ENCODE measurements around the gene ALPL. TPM values are rescaled to one million over a fixed set of nuclear protein-coding genes. Genes with fewer than 3 reads are reported as not detected.
A peak's percentile ranks its signal among the peaks of the same experiment; 100 is the strongest.

Gene ALPL
- total and polyA plus RNA-seq, 9 of the 15 experiments (the other 6 are each of a cell fraction or from before 2014, with no cell fraction given), result 0.04 to 0.38 (median 0.18) TPM; not detected in 4

- intact Hi-C loops (cut with micrococcal nuclease), result loop anchor here (10.0 kb wide), 1 partner anchor 205 kb away; no protein-coding TSS in a partner anchor
- no peaks in the 10 kb centered on the region for H3K36me3 ChIP-seq (ENCODE audit: control insufficient read depth, insufficient read depth, low read length)
- POLR2A ChIA-PET, result interaction anchor here (0.7 to 1.3 kb wide), 3 partner anchors 9 to 64 kb away, joined by 3 to 4 read pairs (median 4); no protein-coding TSS in a partner anchor
- H4K20me1 ChIP-seq (replicated peaks; ENCODE audit: control insufficient read depth, insufficient read depth, low read length), result peaks cover 4% of the 10 kb centered on the region; the same call in 1 of the 2 replicates
- no peak overlapping the region for H3K4me3 ChIP-seq
- H2AFZ ChIP-seq (ENCODE audit: low read depth, low read length), result no peak overlapping the region
- no peaks in the 10 kb centered on the region for H3K9me3 ChIP-seq (replicated peaks; ENCODE audit: control insufficient read depth, insufficient read depth, low read depth, low read length)
- TF ChIP-seq ZNF316 (IDR thresholded peaks at IDR 0.05), result peak; percentile 98
- peak; percentile 98 for TF ChIP-seq MAFF (IDR thresholded peaks at IDR 0.05; ENCODE audit: low read length)
- peak; percentile 98 for TF ChIP-seq MAFK (IDR thresholded peaks at IDR 0.05; ENCODE audit: low read length)
- TF ChIP-seq ZNF121 (CRISPR knock-in tag; conservative IDR thresholded peaks at IDR 0.05), result peak; percentile 66; the same call in 1 of the 2 replicates
- no peak for TF ChIP-seq ZNF124 (CRISPR knock-in tag; IDR thresholded peaks at IDR 0.05)
- TF ChIP-seq C11orf30 (IDR thresholded peaks at IDR 0.05; ENCODE audit: low read depth), result peak; percentile 97
- peak; percentile 97 for TF ChIP-seq MAFG (tag; conservative IDR thresholded peaks at IDR 0.05)
- no peak for TF ChIP-seq MXI1 (IDR thresholded peaks at IDR 0.05; ENCODE audit: low read depth, low read length)
- no TSS peak for BruUV-seq (replicated peaks)
- CTCF ChIA-PET (ENCODE audit: low intra/inter-chr PET ratio), result no interaction called here
- no peaks in the 10 kb centered on the region for H3K79me2 ChIP-seq (ENCODE audit: control insufficient read depth, insufficient read depth, low read length)
- in situ Hi-C loops (cut with MboI), result no loop called here
- no peak for DNase-seq (ENCODE audit: extremely low read depth in 1 of 4, low spot score in 3 of 4)
- peaks cover 5 to 11% of the 10 kb centered on the region in 2 experiments; a peak in 4 of 5 replicates for H3K4me1 ChIP-seq (replicated peaks in 1 of 2; ENCODE audit: control insufficient read depth in 2 of 2, insufficient read depth in 2 of 2, low read length in 2 of 2)
- FAIRE-seq, result no peak
- no peaks in the 10 kb centered on the region for H3K9me1 ChIP-seq (ENCODE audit: control insufficient read depth, insufficient read depth, low read length)
- WGBS (ENCODE audit: insufficient coverage, low coverage, missing lambda C conversion rate), result 0% methylated on average over 3 of the region's 3 CpGs
- no peak overlapping the region for H3K4me2 ChIP-seq (ENCODE audit: insufficient read depth, low read length)
- no peak overlapping the region for H3K9ac ChIP-seq (ENCODE audit: insufficient read depth in 1 of 2, low read depth in 2 of 2, low read length in 2 of 2)
- no peak for ATAC-seq
- no peak overlapping the region for H3K27ac ChIP-seq (ENCODE audit: extremely low read depth, low read depth, low read length)
- H3K27me3 ChIP-seq (ENCODE audit: control insufficient read depth in 2 of 2, insufficient read depth in 2 of 2, low read length in 2 of 2), result peaks cover 18 to 38% of the 10 kb centered on the region in 2 experiments
Measured at GRCh38 chr1:21579791-21580190, 70.6 kb downstream of the ALPL start.
